Skeletal muscle tissue (tissue), 4 donors: Measurements from ENCODE around the gene OR2A1. TPM values are rescaled to one million over a fixed set of nuclear protein-coding genes. Genes with fewer than 3 reads are reported as not detected.
"Not testable (repeated sequence)": the region's sequence is repeated elsewhere in the genome, so short reads cannot be mapped to it uniquely, and the experiment has no call there.

ENCODE experiments used
- H3K27ac ChIP-seq: one replicate; pipeline ENCODE4 v1.7.0; 2013; ENCODE audit warnings: mild to moderate bottlenecking, low read depth, low read length, inconsistent platforms
- H3K27me3 ChIP-seq, 3 donors: one replicate each; pipeline ENCODE4 v1.7.0; 2013; ENCODE audit warnings: low read length in 3 of 3; ENCODE audit not compliant: control insufficient read depth in 3 of 3, insufficient read depth in 3 of 3
- H3K36me3 ChIP-seq, 3 donors: one replicate each; pipeline ENCODE4 v1.7.0; 2013; ENCODE audit warnings: low read length in 3 of 3; ENCODE audit not compliant: control insufficient read depth in 3 of 3, insufficient read depth in 3 of 3
- H3K4me1 ChIP-seq, 3 donors: one replicate each; pipeline ENCODE4 v1.7.0; 2013; ENCODE audit warnings: low read length in 3 of 3, mild to moderate bottlenecking in 3 of 3; ENCODE audit not compliant: control insufficient read depth in 3 of 3, insufficient read depth in 3 of 3
- H3K4me3 ChIP-seq, 3 donors: one replicate each; pipeline ENCODE4 v1.7.0; 2013; ENCODE audit warnings: low read length in 3 of 3
- H3K9ac ChIP-seq, 3 donors: one replicate each; pipeline ENCODE4 v1.7.0; 2013; ENCODE audit warnings: low read length in 3 of 3, mild to moderate bottlenecking in 3 of 3, moderate library complexity in 2 of 3, low read depth in 1 of 3
- H3K9me3 ChIP-seq, 3 donors: one replicate each; pipeline ENCODE4 v1.7.0; 2013; ENCODE audit warnings: low read length in 3 of 3; ENCODE audit not compliant: control insufficient read depth in 3 of 3
- total RNA-seq: library from RNA; depleted of rRNA; stranded (reverse); fragments of >200 nt; gene quantifications from one replicate; pipeline ENCODE4 v1.2.3, GENCODE V29; 2014
- donor health status: Osteomylitis.

OR2A1 gene, protein sequence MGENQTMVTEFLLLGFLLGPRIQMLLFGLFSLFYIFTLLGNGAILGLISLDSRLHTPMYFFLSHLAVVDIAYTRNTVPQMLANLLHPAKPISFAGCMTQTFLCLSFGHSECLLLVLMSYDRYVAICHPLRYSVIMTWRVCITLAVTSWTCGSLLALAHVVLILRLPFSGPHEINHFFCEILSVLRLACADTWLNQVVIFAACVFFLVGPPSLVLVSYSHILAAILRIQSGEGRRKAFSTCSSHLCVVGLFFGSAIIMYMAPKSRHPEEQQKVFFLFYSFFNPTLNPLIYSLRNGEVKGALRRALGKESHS
- under 0.01 TPM for total RNA-seq

DNA sequence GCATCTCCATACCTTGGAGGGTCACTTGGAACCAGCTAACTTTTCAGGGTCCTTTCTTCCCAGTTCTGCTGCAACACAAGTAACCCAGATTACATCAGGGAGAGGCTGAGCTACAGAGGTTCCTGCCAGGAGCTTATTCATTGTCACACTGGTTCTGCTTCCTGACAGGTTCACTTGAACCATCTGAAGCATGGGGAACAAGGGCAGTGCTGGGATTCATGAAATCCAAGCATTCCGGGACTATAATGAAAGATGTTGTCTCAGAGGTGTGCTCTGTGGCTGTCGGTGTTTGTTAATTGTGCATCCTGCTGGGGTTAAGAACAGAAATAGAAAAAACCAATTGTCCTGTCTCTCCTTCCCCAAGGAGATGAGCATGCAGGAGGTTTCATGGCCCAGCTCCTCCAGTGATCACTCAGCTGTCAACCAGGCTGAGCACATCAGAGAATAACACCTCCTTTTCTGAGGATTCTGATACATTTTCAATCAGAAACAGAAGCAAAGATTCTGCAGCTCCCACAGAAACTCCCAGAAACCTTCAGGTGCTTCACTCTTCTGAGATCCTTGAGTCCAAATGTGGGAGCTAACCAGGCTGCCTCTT lies at the start of gene OR2A1:
Gene OR2A1 (plus strand): TSS at position 548 of the 598 bp plus-strand sequence. CDS start 5,706 bp downstream, outside the sequence.
- not testable (repeated sequence) for H3K36me3 ChIP-seq, H3K4me1 ChIP-seq, H3K27me3 ChIP-seq, H3K4me3 ChIP-seq, H3K9ac ChIP-seq, H3K9me3 ChIP-seq, H3K27ac ChIP-seq

DNA sequence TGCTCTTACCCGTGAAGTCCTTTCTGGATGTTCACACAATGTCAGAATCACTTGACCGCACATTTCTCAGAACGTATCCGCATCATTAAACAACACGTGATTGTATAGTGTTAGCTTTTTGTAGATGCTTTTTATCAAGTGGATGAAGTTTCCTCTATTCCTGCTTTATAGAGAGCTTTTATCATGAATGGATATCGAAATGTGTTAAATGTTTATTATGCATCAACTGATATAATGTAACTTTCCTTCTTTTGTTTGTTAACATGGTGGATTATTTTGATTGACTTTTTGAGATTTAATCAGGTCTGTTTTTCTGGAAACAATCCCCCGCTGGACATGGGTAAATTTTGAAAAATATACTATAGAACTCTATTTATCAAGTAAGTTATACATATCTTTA lies 47.5 kb upstream of the OR2A1 start, which contains the start of gene OR2A7:
Gene OR2A7 (minus strand): TSS at position 101 of the 400 bp plus-strand sequence. CDS start 5,164 bp downstream, outside the sequence.
- H3K9ac ChIP-seq, H3K9me3 ChIP-seq, H3K27ac ChIP-seq, H3K36me3 ChIP-seq, H3K4me3 ChIP-seq, H3K27me3 ChIP-seq, H3K4me1 ChIP-seq: not testable (repeated sequence)

DNA sequence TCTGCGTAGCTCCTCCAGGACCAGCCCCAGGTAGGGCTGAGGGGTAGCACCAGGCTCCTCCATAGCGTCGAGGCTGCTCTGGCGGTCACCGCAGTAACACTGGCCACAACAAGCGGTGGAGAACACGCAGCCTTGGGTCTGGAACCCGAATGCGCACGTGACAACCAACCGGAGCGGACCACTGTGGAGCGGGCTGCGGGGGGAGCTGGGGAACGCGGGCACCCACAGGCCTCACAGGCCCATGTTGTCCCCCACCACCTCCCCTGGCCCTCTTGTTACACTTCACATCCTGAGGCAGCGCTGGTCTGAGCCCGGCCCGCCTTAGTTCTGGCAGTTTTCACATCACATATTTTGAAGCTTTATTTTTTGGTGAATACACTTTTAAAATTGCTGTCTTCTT lies 43.0 kb upstream of the OR2A1 start, which contains the start of gene CTAGE8:
Gene CTAGE8 (minus strand): TSS at position 101 of the 400 bp plus-strand sequence. CDS start 38 bp downstream, at position 63.
- H3K27me3 ChIP-seq, H3K4me1 ChIP-seq, H3K4me3 ChIP-seq, H3K27ac ChIP-seq, H3K36me3 ChIP-seq, H3K9ac ChIP-seq, H3K9me3 ChIP-seq: not testable (repeated sequence)

DNA sequence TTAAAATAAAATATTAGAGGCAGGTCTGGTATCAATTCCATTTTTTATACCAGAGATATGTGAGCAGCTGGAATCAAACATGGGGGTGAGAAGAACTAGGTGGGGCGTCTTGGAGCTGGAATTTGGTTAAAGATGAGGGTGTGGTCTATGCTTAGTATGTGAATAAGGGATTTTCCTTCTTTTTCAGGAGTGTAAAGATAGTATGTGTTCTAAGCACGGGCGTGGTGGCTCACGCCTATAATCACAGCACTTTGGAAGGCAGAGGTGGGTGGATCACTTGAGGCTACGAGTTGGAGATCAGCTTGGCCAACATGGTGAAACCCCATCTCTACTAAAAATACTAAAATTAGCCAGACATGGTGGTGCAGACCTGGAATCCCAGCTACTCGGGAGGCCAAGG lies 36.9 kb upstream of the OR2A1 start:
- not testable (repeated sequence) for H3K4me1 ChIP-seq, H3K4me3 ChIP-seq, H3K9ac ChIP-seq, H3K27ac ChIP-seq, H3K36me3 ChIP-seq, H3K9me3 ChIP-seq, H3K27me3 ChIP-seq

DNA sequence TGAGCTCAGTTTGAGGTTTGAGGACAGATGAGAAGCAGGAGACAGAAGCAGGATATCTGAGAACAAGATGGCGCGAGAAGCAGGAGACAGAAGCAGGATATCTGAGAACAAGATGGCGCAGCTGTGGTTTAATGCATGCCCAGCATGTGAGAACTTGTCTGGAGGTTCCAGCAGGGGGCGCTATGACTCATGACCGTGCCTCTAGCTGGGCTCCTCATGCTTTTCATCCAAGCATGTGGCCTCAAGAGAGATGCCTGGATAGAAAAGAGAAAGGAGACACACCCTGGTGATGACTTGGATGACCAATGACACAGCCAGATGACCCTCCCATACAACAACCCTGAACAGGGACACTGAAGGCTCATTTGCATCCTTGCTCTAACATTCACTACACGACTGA lies 32.2 kb upstream of the OR2A1 start:
- H3K4me3 ChIP-seq, H3K4me1 ChIP-seq, H3K27ac ChIP-seq, H3K27me3 ChIP-seq, H3K9me3 ChIP-seq, H3K36me3 ChIP-seq, H3K9ac ChIP-seq: not testable (repeated sequence)

DNA sequence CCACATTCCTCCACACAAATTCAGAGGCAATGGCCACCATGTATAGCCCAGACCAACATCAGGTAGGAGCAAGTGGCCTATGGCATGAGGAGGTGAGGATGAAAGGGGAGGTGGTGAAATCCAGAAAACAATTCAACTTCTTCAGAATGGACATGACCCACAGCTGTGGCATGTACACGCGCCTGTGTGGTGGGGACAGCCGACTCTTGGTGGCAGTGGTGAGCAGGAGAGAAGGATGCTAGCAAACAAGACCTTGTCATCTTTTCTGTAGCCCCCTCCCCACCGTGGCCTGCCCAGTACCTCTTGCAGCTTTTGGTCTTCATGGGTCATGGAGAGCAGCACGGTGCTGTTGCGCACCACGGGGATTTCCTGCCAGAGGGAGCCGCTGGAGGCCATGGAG lies 30.2 kb upstream of the OR2A1 start:
- not testable (repeated sequence) for H3K9me3 ChIP-seq, H3K4me3 ChIP-seq, H3K9ac ChIP-seq, H3K4me1 ChIP-seq, H3K27me3 ChIP-seq, H3K36me3 ChIP-seq, H3K27ac ChIP-seq

DNA sequence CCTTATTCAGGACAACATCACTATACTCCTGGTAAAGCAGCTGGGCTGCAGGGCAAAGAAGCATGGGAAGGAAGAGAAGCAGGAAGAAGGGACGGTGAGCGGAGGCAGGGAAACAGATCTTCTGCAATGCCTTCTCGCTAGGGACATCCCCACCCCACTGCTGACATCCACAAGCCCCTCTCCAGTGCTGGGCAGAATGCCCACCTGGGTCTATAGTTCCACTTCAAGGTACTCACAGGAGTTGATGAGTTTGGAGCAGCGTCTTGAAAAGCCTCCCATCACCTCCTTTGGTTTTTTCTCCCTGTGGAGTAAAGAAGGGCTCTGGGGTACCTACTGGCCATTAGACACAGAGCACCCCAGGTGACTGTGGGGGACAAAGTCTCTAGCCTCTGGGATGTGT lies 29.7 kb upstream of the OR2A1 start:
- not testable (repeated sequence) for H3K27me3 ChIP-seq, H3K9me3 ChIP-seq, H3K27ac ChIP-seq, H3K4me3 ChIP-seq, H3K4me1 ChIP-seq, H3K9ac ChIP-seq, H3K36me3 ChIP-seq

DNA sequence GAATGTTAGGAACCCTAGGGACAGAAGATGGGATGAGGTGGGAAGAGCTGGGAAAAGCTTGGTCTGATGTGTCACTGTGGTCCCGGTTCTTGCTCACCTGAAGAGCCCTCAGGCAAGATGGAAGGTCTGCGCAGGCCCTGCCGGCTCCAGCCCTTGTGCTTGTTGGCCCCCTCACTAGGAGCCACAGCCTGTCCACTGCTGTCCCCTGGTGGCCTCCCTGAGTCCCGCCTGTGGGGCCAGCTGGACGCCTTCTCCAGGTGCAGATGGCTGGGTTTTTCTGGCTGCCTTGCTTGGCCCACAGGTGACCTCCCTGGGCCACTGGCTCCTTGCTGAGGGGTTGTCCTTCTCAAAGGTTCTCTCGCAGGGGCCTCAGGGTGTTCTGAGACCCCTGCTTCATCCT lies 28.5 kb upstream of the OR2A1 start:
- H3K27ac ChIP-seq, H3K9me3 ChIP-seq, H3K4me1 ChIP-seq, H3K27me3 ChIP-seq, H3K36me3 ChIP-seq, H3K9ac ChIP-seq, H3K4me3 ChIP-seq: not testable (repeated sequence)

DNA sequence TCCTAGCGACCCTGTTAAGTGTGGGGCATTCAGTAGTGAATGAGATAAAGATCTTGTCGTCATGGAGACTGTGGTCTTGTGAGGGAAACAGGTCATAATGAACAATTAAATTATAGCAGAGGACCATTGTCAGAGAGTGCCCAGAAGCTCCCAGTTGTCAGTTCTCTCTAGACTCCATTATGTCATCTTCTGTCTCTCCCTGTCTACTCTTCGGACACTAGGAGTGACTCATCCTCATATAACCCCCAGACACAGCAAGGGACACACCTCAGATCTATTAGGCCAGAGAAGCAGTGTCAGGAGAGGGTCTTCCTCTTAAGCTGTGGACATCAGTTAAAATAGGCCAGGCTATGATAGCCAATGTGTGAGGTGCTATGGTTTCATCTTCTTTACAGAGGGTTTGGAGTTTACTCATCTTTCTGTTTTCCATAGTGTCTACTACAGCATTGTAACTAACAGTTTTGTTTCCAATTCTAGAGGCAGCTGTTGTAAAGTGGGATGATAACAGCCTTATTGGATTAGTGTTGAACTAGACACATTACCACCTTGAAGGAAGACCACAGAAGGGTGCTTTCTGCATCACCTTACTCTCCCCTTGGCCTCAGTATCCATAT lies 24.9 kb upstream of the OR2A1 start:
- H3K36me3 ChIP-seq, H3K4me3 ChIP-seq, H3K27ac ChIP-seq, H3K4me1 ChIP-seq, H3K9ac ChIP-seq, H3K27me3 ChIP-seq, H3K9me3 ChIP-seq: not testable (repeated sequence)

DNA sequence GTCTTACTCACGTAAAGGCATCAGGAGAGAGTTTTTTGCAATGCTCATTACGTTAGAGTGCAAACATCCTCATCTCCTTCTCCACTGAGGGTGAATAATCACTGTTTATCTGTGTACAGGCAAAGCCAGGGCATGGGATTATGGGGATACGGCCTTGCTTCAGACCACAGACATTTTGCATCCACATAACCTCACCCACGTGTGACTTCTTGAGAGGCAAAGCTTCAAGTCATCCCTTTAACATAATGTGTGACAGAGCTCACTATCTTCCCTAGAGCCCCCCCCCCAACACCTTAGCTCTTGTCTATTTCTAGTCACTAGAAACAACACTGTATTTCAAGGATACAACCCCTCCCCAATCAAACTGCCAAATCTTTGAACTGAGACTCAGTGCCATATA lies 20.6 kb upstream of the OR2A1 start:
- H3K27ac ChIP-seq, H3K27me3 ChIP-seq, H3K9ac ChIP-seq, H3K4me3 ChIP-seq, H3K36me3 ChIP-seq, H3K9me3 ChIP-seq, H3K4me1 ChIP-seq: not testable (repeated sequence)
